ENCODE results near the gene GLCE.

The GLCE gene

GRCh38 chr15:69234676-69235075 lies 74.2 kb downstream of the GLCE start:
- TF ChIP-seq ARNTL (CRISPR knock-in tag; IDR thresholded peaks at IDR 0.05; ENCODE audit: borderline replicate concordance, low read depth): no peak
- TF ChIP-seq TCF4 (CRISPR knock-in tag; IDR thresholded peaks at IDR 0.05; ENCODE audit: borderline replicate concordance): peak; percentile 68; the same call in 1 of the 2 replicates
- no peak for TF ChIP-seq RARB (CRISPR knock-in tag; IDR thresholded peaks at IDR 0.05)
- TF ChIP-seq ESRRG (CRISPR knock-in tag; IDR thresholded peaks at IDR 0.05): no peak
- TF ChIP-seq BACH2 (CRISPR knock-in tag; IDR thresholded peaks at IDR 0.05; ENCODE audit: borderline replicate concordance): no peak
- 0 out of 2 replicates have a peak, but pooled peaks have one; percentile 33 for TF ChIP-seq ZNF70 (CRISPR knock-in tag; IDR thresholded peaks at IDR 0.05)
- no peak for TF ChIP-seq ZNF8 (CRISPR knock-in tag; IDR thresholded peaks at IDR 0.05)
- TF ChIP-seq PPARA (CRISPR knock-in tag; IDR thresholded peaks at IDR 0.05; ENCODE audit: borderline replicate concordance): no peak
- TF ChIP-seq ISL1 (CRISPR knock-in tag; IDR thresholded peaks at IDR 0.05): peak; percentile 44
- no peak for TF ChIP-seq ZFP30 (CRISPR knock-in tag; IDR thresholded peaks at IDR 0.05)
- no peak for TF ChIP-seq TOX (CRISPR knock-in tag; IDR thresholded peaks at IDR 0.05; ENCODE audit: borderline replicate concordance)
- TF ChIP-seq ZFP3 (CRISPR knock-in tag; IDR thresholded peaks at IDR 0.05): no peak
- no peak for TF ChIP-seq POU6F1 (CRISPR knock-in tag; IDR thresholded peaks at IDR 0.05; ENCODE audit: borderline replicate concordance, low read depth)
- no peak for TF ChIP-seq CSRNP3 (CRISPR knock-in tag; IDR thresholded peaks at IDR 0.05)
- no peak for TF ChIP-seq PATZ1 (CRISPR knock-in tag; IDR thresholded peaks at IDR 0.05; ENCODE audit: borderline replicate concordance)
- no peak for TF ChIP-seq SNAI2 (CRISPR knock-in tag; IDR thresholded peaks at IDR 0.05)
- no peak for TF ChIP-seq ZNF565 (CRISPR knock-in tag; conservative IDR thresholded peaks at IDR 0.05; ENCODE audit: low read depth)
- TF ChIP-seq GLIS3 (CRISPR knock-in tag; IDR thresholded peaks at IDR 0.05): no peak
- no peak for TF ChIP-seq TSHZ2 (CRISPR knock-in tag; IDR thresholded peaks at IDR 0.05)
- TF ChIP-seq OSR1 (CRISPR knock-in tag; IDR thresholded peaks at IDR 0.05): no peak
- no peak for TF ChIP-seq ZC3H10 (CRISPR knock-in tag; IDR thresholded peaks at IDR 0.05)
- TF ChIP-seq CSDC2 (CRISPR knock-in tag; IDR thresholded peaks at IDR 0.05): no peak
- no peak for TF ChIP-seq CREB5 (CRISPR knock-in tag; IDR thresholded peaks at IDR 0.05; ENCODE audit: low read depth)
- no peak for ATAC-seq

- ATAC-seq: no peak
- no peak for TF ChIP-seq ZNF8 (CRISPR knock-in tag; IDR thresholded peaks at IDR 0.05)
- no peak for TF ChIP-seq BACH2 (CRISPR knock-in tag; IDR thresholded peaks at IDR 0.05; ENCODE audit: borderline replicate concordance)
- no peak for TF ChIP-seq SNAI2 (CRISPR knock-in tag; IDR thresholded peaks at IDR 0.05)
These were observed 76.1 kb downstream of the GLCE start for GRCh38 chr15:69236505-69236904.

GRCh38 chr15:69237718-69238117 lies 77.3 kb downstream of the GLCE start:
- no peak for ATAC-seq
- TF ChIP-seq PPARA (CRISPR knock-in tag; IDR thresholded peaks at IDR 0.05; ENCODE audit: borderline replicate concordance) (no peak), SNAI2 (CRISPR knock-in tag; IDR thresholded peaks at IDR 0.05) (no peak), ISL1 (CRISPR knock-in tag; IDR thresholded peaks at IDR 0.05) (no peak), TSHZ2 (CRISPR knock-in tag; IDR thresholded peaks at IDR 0.05) (no peak), ZFP3 (CRISPR knock-in tag; IDR thresholded peaks at IDR 0.05) (no peak), BACH2 (CRISPR knock-in tag; IDR thresholded peaks at IDR 0.05; ENCODE audit: borderline replicate concordance) (no peak), ZNF70 (CRISPR knock-in tag; IDR thresholded peaks at IDR 0.05) (no peak), ZC3H10 (CRISPR knock-in tag; IDR thresholded peaks at IDR 0.05) (no peak), ARNTL (CRISPR knock-in tag; IDR thresholded peaks at IDR 0.05; ENCODE audit: borderline replicate concordance, low read depth) (no peak), OSR1 (CRISPR knock-in tag; IDR thresholded peaks at IDR 0.05) (no peak), PATZ1 (CRISPR knock-in tag; IDR thresholded peaks at IDR 0.05; ENCODE audit: borderline replicate concordance) (no peak)

All from SK-N-SH treated with all-trans-retinoic acid at 6 μM for 48 hours (cell line).